ENCODE data around the gene UBE2J1. TPM values are rescaled to one million over a fixed set of nuclear protein-coding genes. Genes with fewer than 3 reads are reported as not detected.

Gene UBE2J1
- total and polyA plus RNA-seq, 9 of the 15 experiments (the other 6 are each of a cell fraction or from before 2014, with no cell fraction given) = 11.6 to 32.6 (median 22.0) TPM

DNA sequence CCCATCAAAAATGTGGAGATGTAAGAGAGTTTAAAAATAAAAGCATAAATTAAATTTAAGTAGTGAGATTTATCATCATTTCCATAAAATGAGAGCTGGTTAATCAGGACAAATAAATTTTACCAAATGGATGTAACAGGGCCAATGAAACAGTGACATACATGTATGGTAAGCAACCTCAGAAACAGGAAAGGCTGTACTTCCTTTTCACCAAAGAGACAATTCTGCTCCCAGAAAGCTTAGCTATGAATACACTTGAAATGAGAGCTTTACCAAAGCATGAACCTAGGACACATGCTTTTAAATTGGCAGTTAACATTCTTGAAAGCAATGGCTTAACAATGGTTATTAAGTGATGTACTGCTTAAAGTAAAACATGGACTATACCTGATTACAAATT is 12.1 kb upstream of the UBE2J1 start (continued):
- TF ChIP-seq, protein P1, sequence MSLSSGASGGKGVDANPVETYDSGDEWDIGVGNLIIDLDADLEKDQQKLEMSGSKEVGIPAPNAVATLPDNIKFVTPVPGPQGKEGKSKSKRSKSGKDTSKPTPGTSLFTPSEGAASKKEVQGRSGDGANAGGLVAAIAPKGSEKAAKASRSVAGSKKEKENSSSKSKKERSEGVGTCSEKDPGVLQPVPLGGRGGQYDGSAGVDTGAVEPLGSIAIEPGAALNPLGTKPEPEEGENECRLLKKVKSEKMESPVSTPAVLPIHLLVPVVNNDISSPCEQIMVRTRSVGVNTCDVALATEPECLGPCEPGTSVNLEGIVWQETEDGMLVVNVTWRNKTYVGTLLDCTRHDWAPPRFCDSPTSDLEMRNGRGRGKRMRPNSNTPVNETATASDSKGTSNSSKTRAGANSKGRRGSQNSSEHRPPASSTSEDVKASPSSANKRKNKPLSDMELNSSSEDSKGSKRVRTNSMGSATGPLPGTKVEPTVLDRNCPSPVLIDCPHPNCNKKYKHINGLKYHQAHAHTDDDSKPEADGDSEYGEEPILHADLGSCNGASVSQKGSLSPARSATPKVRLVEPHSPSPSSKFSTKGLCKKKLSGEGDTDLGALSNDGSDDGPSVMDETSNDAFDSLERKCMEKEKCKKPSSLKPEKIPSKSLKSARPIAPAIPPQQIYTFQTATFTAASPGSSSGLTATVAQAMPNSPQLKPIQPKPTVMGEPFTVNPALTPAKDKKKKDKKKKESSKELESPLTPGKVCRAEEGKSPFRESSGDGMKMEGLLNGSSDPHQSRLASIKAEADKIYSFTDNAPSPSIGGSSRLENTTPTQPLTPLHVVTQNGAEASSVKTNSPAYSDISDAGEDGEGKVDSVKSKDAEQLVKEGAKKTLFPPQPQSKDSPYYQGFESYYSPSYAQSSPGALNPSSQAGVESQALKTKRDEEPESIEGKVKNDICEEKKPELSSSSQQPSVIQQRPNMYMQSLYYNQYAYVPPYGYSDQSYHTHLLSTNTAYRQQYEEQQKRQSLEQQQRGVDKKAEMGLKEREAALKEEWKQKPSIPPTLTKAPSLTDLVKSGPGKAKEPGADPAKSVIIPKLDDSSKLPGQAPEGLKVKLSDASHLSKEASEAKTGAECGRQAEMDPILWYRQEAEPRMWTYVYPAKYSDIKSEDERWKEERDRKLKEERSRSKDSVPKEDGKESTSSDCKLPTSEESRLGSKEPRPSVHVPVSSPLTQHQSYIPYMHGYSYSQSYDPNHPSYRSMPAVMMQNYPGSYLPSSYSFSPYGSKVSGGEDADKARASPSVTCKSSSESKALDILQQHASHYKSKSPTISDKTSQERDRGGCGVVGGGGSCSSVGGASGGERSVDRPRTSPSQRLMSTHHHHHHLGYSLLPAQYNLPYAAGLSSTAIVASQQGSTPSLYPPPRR (CRISPR knock-in tag; IDR thresholded peaks at IDR 0.05; ENCODE audit: borderline replicate concordance) = no peak
- TF ChIP-seq BRD4 (IDR thresholded peaks at IDR 0.05) (no peak), ELF2 (CRISPR knock-in tag; IDR thresholded peaks at IDR 0.05) (no peak), TEAD4 (IDR thresholded peaks at IDR 0.05; ENCODE audit: low read length) (no peak), TEAD4 (CRISPR knock-in tag; IDR thresholded peaks at IDR 0.05; ENCODE audit: borderline replicate concordance) (no peak), TOE1 (IDR thresholded peaks at IDR 0.05; ENCODE audit: borderline replicate concordance) (no peak), TOE1 (CRISPR knock-in tag; IDR thresholded peaks at IDR 0.05; ENCODE audit: borderline replicate concordance, low read depth) (no peak), MXI1 (IDR thresholded peaks at IDR 0.05; ENCODE audit: low read depth, low read length) (no peak)
